LNCaP clone FGC (cell line): ENCODE measurements around the gene POLA1.

Source experiments
- DNase-seq: peaks from one replicate; pipeline ENCODE4 v3.0.0-alpha.2; 2011; ENCODE audit warnings: low read depth
- H3K4me3 ChIP-seq: 2 replicates; pipeline ENCODE4 v1.5.1; 2011; ENCODE audit warnings: mild to moderate bottlenecking, low read depth, low read length, control low read depth
- CTCF ChIP-seq: IDR thresholded peaks from 2 replicates; pipeline ENCODE4 v1.5.1; 2012; ENCODE audit warnings: mild to moderate bottlenecking; ENCODE audit not compliant: control insufficient read depth, insufficient read depth; ENCODE audit errors: extremely low read depth

Gene POLA1

GRCh38 chrX:24777660-24778059 lies 83.9 kb downstream of the POLA1 start:
- DNase-seq = no peak

GRCh38 chrX:24782011-24782410 lies 88.3 kb downstream of the POLA1 start:
- DNase-seq = no peak
- no peak for TF ChIP-seq CTCF
- no peak overlapping the region for H3K4me3 ChIP-seq

More at GRCh38 chrX:24777660-24778059, 83.9 kb downstream of the POLA1 start:
- no peak overlapping the region for H3K4me3 ChIP-seq
- TF ChIP-seq CTCF = no peak

- no peak overlapping the region for H3K4me3 ChIP-seq
Measured at GRCh38 chrX:24789047-24789446, 95.3 kb downstream of the POLA1 start.

GRCh38 chrX:24790166-24790565 lies 96.4 kb downstream of the POLA1 start:
- TF ChIP-seq CTCF = no peak
- no peak overlapping the region for H3K4me3 ChIP-seq
- DNase-seq = no peak

More at GRCh38 chrX:24789047-24789446, 95.3 kb downstream of the POLA1 start:
- no peak for DNase-seq
- TF ChIP-seq CTCF = no peak

GRCh38 chrX:24796204-24796603 lies 102.5 kb downstream of the POLA1 start:
- TF ChIP-seq CTCF = no peak
- no peak for DNase-seq
- H3K4me3 ChIP-seq = no peak overlapping the region

GRCh38 chrX:24799078-24799477 lies 105.4 kb downstream of the POLA1 start:
- no peak for TF ChIP-seq CTCF
- no peak overlapping the region for H3K4me3 ChIP-seq
- DNase-seq = no peak

GRCh38 chrX:24799565-24799964 lies 105.8 kb downstream of the POLA1 start:
- H3K4me3 ChIP-seq = no peak overlapping the region

More at GRCh38 chrX:24799565-24799964, 105.8 kb downstream of the POLA1 start:
- DNase-seq = no peak
- no peak for TF ChIP-seq CTCF
